LNCAP (cell line): ENCODE measurements around the gene QARS1.

Experiments used
- TF ChIP-seq, protein P1 (sequence below): fragments of 450-650 bp; IDR thresholded peaks from 2 replicates; pipeline ENCODE4 v1.5.1; 2017; ENCODE audit warnings: mild to moderate bottlenecking

The QARS1 gene

DNA sequence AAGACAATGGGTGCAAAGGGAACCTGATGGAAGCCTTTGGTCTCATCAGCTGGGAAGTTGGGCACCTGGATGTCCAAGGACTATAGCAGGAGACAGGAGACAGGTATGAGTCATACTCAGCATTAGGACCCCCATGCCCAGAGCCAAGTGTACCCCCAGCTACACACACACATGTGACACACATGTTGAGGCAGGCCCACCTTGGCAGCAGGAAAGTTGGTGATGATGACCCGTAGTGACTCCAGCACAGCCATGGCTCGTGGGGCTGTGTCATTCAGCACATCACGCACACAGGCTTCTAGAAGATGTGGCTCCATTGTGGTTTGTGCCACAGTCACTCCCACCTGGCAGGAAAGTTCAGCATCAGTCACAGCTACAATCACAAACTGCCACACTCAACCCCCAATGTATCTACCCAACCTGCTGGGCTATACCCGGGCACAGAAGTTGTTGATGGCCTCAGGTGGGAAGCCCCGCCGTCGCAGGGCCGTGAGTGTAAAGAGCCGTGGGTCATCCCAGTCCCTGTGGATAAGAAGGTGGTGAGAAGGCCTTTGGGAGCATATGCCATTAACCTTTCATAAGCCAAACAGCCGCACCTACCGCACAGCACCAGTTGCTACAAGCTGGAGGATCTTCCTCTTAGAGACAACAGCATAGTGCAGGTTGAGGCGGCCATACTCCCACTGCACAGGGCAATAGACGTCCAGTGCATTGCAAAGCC, 5.5 kb downstream of the QARS1 start:
- TF ChIP-seq, protein P1, sequence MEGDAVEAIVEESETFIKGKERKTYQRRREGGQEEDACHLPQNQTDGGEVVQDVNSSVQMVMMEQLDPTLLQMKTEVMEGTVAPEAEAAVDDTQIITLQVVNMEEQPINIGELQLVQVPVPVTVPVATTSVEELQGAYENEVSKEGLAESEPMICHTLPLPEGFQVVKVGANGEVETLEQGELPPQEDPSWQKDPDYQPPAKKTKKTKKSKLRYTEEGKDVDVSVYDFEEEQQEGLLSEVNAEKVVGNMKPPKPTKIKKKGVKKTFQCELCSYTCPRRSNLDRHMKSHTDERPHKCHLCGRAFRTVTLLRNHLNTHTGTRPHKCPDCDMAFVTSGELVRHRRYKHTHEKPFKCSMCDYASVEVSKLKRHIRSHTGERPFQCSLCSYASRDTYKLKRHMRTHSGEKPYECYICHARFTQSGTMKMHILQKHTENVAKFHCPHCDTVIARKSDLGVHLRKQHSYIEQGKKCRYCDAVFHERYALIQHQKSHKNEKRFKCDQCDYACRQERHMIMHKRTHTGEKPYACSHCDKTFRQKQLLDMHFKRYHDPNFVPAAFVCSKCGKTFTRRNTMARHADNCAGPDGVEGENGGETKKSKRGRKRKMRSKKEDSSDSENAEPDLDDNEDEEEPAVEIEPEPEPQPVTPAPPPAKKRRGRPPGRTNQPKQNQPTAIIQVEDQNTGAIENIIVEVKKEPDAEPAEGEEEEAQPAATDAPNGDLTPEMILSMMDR = no peak

DNA sequence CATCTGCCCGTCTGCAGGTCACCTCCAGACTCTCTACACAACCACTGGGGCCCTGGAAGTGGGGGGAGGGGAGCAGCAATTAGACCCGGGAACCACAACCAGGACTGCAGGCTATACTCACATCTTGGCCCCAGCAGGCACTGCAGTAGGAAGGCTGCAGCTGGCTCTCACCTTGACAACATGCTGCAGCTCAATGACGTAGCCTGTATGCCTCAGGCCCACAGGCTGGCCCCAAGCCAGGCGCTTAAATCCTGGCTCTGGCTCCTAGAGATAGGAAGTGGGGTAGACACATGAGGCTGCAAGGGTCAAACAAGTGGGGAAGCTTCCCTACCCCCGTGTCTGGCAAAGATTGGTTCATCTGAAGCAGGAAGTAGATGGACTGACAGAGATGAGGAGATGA, 6.1 kb downstream of the QARS1 start:
- TF ChIP-seq, protein P1 = no peak

GRCh38 chr3:49093853-49094767, 10.4 kb downstream of the QARS1 start, which contains the start of gene QRICH1:
TSS of gene QRICH1 (minus strand) at chr3:49094071. CDS start at chr3:49077017, 17,054 bp downstream.
- TF ChIP-seq, protein P1 = peak; percentile 32; the same call in 1 of the 2 replicates

- TF ChIP-seq, protein P1 = no peak
These were observed 11.4 kb downstream of the QARS1 start for GRCh38 chr3:49092938-49093852.

DNA sequence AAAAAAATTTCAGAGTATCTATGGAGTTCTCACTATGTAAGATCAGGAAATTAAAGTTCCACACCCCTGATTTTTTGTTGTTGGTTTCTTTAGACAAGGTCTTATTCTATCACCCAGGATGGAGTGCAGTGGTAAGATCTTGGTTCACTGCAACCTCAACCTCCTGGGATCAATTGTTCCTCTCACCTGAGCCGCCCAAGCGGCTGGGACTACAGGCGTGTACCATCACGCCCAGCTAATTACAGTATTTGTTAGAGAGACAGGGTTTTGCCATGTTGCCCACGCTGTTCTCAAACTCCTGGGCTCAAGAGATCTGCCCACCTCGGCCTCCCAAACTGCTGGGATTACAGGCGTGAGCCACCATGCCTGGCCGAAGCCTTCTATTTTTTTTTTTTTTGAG, 23.1 kb downstream of the QARS1 start:
- TF ChIP-seq, protein P1 = no peak

DNA sequence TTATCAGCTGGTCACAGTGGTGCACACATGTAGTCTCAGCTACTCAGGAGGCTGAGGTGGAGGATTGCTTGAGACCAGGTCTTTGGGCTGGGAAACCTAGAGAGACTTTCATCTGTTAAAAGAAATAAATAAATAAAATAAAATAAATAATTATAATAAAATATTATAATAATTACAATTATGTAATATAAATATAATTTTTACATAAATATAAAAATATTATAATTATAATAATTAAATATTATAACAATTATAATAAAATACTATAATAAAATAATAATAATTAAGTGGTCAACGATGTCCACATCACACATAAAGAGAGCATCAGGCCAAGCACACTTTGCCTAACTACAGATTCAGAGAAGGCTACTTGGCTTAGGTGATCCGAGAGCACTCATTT, 25.3 kb downstream of the QARS1 start:
- TF ChIP-seq, protein P1 = no peak

- TF ChIP-seq, protein P1 = no peak
These were observed 27.9 kb downstream of the QARS1 start for GRCh38 chr3:49076646-49077045.
